Measurements from ENCODE around the gene YIPF3.

GRCh38 chr6:43469947-43470346, 46.8 kb downstream of the YIPF3 start:
- TF ChIP-seq EZH2 (IDR thresholded peaks at IDR 0.05) (no peak), CTCF (IDR thresholded peaks at IDR 0.05) (no peak)

All from neural progenitor cell (in vitro differentiated cells).